Measurements from ENCODE around the gene UBALD2. TPM values are rescaled to one million over a fixed set of nuclear protein-coding genes. Genes with fewer than 3 reads are reported as not detected.

UBALD2 gene
- total RNA-seq, 1 donor from 2014 or later, result 21.5 TPM

DNA sequence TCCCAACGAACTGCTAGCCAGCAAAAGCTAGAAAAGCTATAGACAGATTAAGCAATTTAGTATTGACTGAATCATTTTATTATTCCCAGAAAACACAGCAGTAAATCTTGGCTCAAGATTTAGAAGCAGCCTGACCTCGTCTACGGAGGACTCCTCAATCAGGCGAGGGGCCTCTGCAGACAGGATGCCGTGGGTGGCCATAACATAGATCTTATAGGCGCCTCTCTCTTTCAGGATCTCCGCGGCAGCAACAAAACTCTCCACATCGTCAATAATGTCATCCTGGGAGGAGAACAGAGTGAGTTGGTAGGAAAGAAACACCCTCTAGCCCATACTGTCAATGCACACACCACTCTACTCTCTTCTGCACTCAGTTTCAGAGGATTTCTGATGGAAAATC is 47.6 kb downstream of the UBALD2 start:
- no peak for DNase-seq (ENCODE audit: low read depth, low spot score)
- Mint-ChIP-seq H3K4me1 (no peaks in the 10 kb centered on the region), H3K27me3 (ENCODE audit: low read depth) (no peaks in the 10 kb centered on the region), H3K4me3 (no peak overlapping the region), H3K9me3 (no peaks in the 10 kb centered on the region), H3K36me3 (ENCODE audit: low read depth) (peaks cover 8% of the 10 kb centered on the region), H3K27ac (ENCODE audit: unreplicated experiment) (no peak overlapping the region)
- no peak for TF ChIP-seq CTCF (conservative IDR thresholded peaks at IDR 0.05)

GRCh38 chr17:76314392-76315227 is 49.5 kb downstream of the UBALD2 start:
- Mint-ChIP-seq H3K27me3 (ENCODE audit: low read depth) (no peaks in the 10 kb centered on the region), H3K9me3 (no peaks in the 10 kb centered on the region), H3K4me1 (no peaks in the 10 kb centered on the region), H3K36me3 (ENCODE audit: low read depth) (peaks cover 3% of the 10 kb centered on the region), H3K27ac (ENCODE audit: unreplicated experiment) (no peak overlapping the region), H3K4me3 (no peak overlapping the region)
- no peak for DNase-seq (ENCODE audit: low read depth, low spot score)
- no peak for TF ChIP-seq CTCF (conservative IDR thresholded peaks at IDR 0.05)

DNA sequence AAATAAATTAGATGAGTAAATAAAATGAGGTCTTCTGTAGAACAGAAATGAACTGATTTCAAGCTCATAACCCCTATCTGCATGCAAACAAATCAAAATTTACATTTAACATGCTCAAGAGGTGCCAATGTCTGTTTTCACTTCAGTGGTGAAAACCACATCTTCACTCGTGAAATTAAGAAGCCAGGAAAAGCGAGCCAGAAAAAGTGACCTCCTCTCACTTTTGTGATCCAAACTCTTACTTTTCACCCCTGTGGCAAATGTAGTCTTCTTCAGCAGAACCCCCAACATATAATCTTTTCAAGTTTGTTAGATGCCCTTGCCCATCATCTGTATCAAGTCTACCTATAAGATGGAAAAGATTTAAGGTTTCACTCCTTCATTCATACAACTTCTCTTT is 52.4 kb downstream of the UBALD2 start:
- H3K27me3 Mint-ChIP-seq (ENCODE audit: low read depth), result no peaks in the 10 kb centered on the region
- no peak for TF ChIP-seq CTCF (conservative IDR thresholded peaks at IDR 0.05)
- no peaks in the 10 kb centered on the region for H3K36me3 Mint-ChIP-seq (ENCODE audit: low read depth)
- H3K27ac Mint-ChIP-seq (ENCODE audit: unreplicated experiment), result no peak overlapping the region
- no peak overlapping the region for H3K4me3 Mint-ChIP-seq
- no peaks in the 10 kb centered on the region for H3K9me3 Mint-ChIP-seq
- no peak for DNase-seq (ENCODE audit: low read depth, low spot score)
- H3K4me1 Mint-ChIP-seq, result no peaks in the 10 kb centered on the region

GRCh38 chr17:76318586-76318985 is 53.4 kb downstream of the UBALD2 start:
- Mint-ChIP-seq H3K4me3 (no peak overlapping the region), H3K9me3 (no peaks in the 10 kb centered on the region), H3K27me3 (ENCODE audit: low read depth) (no peaks in the 10 kb centered on the region), H3K36me3 (ENCODE audit: low read depth) (no peaks in the 10 kb centered on the region), H3K4me1 (no peaks in the 10 kb centered on the region), H3K27ac (ENCODE audit: unreplicated experiment) (no peak overlapping the region)
- TF ChIP-seq CTCF (conservative IDR thresholded peaks at IDR 0.05), result no peak
- no peak for DNase-seq (ENCODE audit: low read depth, low spot score)

Other genes starting within 250 kb of the UBALD2 start
- gene EVPL, start 238.0 kb upstream of the UBALD2 start, total RNA-seq, result not detected in 2 replicates
- gene SRP68, start 192.8 kb upstream of the UBALD2 start, total RNA-seq, result 87.9 and 91.6 TPM in 2 replicates
- gene GALR2, start 190.6 kb upstream of the UBALD2 start, total RNA-seq, result not detected in 2 replicates
- gene ZACN, start 186.2 kb upstream of the UBALD2 start, total RNA-seq, result 0.19 TPM in 1 of 2 replicates, not detected in the other
- 195 and 205 TPM in 2 replicates for gene EXOC7, start 161.6 kb upstream of the UBALD2 start, total RNA-seq
- gene FOXJ1, start 124.1 kb upstream of the UBALD2 start, total RNA-seq, result 4.3 and 4.5 TPM in 2 replicates
- 50.4 and 54.0 TPM in 2 replicates for gene RNF157, start 24.9 kb upstream of the UBALD2 start, total RNA-seq
- gene QRICH2, start 42.9 kb downstream of the UBALD2 start, total RNA-seq, result 10.6 and 12.3 TPM in 2 replicates
- gene PRPSAP1, start 88.6 kb downstream of the UBALD2 start, total RNA-seq, result 68.4 and 73.6 TPM in 2 replicates
- 19.5 and 21.1 TPM in 2 replicates for gene SPHK1, start 119.3 kb downstream of the UBALD2 start, total RNA-seq
- gene UBE2O, start 187.8 kb downstream of the UBALD2 start, total RNA-seq, result 70.0 and 71.4 TPM in 2 replicates
- gene AANAT, start 202.3 kb downstream of the UBALD2 start, total RNA-seq, result 0.39 TPM in 1 of 2 replicates, not detected in the other
- 2.0 and 3.6 TPM in 2 replicates for gene RHBDF2, start 236.1 kb downstream of the UBALD2 start, total RNA-seq

Measured in neural crest cell (in vitro differentiated cells).